Esophagus (tissue), 2 donors: ENCODE results near the gene DHCR7. TPM values are rescaled to one million over a fixed set of nuclear protein-coding genes. Genes with fewer than 3 reads are reported as not detected.

Source experiments
- H3K27ac ChIP-seq, 2 donors: one replicate each; pipeline ENCODE4 v1.5.1; 2013; ENCODE audit warnings: low read depth in 2 of 2, mild to moderate bottlenecking in 2 of 2, inconsistent platforms in 1 of 2, low read length in 1 of 2, moderate library complexity in 1 of 2
- H3K27me3 ChIP-seq, 2 donors: one replicate each; pipeline ENCODE4 v1.6.1; 2013; ENCODE audit warnings: low read length in 2 of 2, control low read depth in 1 of 2, mild to moderate bottlenecking in 1 of 2; ENCODE audit not compliant: insufficient read depth in 2 of 2, control insufficient read depth in 1 of 2
- H3K36me3 ChIP-seq, 2 donors: one replicate each; pipeline ENCODE4 v1.6.1; 2013; ENCODE audit warnings: low read length in 1 of 2; ENCODE audit not compliant: control insufficient read depth in 2 of 2, insufficient read depth in 2 of 2
- H3K4me1 ChIP-seq, 2 donors: one replicate each; pipeline ENCODE4 v1.6.1; 2013; ENCODE audit warnings: low read length in 1 of 2; ENCODE audit not compliant: control insufficient read depth in 2 of 2, insufficient read depth in 2 of 2
- H3K4me3 ChIP-seq, 2 donors: one replicate each; pipeline ENCODE4 v1.5.1; 2013; ENCODE audit warnings: low read length in 2 of 2, mild to moderate bottlenecking in 2 of 2, low read depth in 1 of 2, moderate library complexity in 1 of 2
- H3K9me3 ChIP-seq, 2 donors: one replicate each; pipeline ENCODE4 v1.6.1; 2013; ENCODE audit warnings: mild to moderate bottlenecking in 2 of 2, low read depth in 1 of 2, low read length in 1 of 2, moderate library complexity in 1 of 2; ENCODE audit not compliant: control insufficient read depth in 2 of 2, insufficient read depth in 1 of 2
- WGBS, 2 donors: extraction: QIAGEN DNeasy Blood & Tissue Kit; methylation state at CpG; one replicate each; pipeline ENCODE4 v1.1.7; 2013; 5-methylcytosine and 5-hydroxymethylcytosine counted together
- polyA plus RNA-seq, 2 donors: library from polyadenylated mRNA; stranded (reverse); fragments of 200-250 nt; gene quantifications; one replicate each; pipeline ENCODE4 v1.2.3, GENCODE V29; 2013
- donor health status: healthy with polysubstance abuse.
- donor health status: Bipolar disorder and iron deficiency.

The DHCR7 gene
- polyA plus RNA-seq, 2 donors = 26.2 to 41.8 TPM

GRCh38 chr11:71434576-71435130 is 13.5 kb downstream of the DHCR7 start:
- H3K27ac ChIP-seq = no peak overlapping the region
- no peaks in the 10 kb centered on the region for H3K9me3 ChIP-seq
- H3K27me3 ChIP-seq = no peaks in the 10 kb centered on the region
- H3K36me3 ChIP-seq = peaks cover 4 to 37% of the 10 kb centered on the region in 2 donors
- 76 to 81% methylated on average over 18 of the region's 18 CpGs for WGBS, 2 donors
- peaks cover 0 to 13% of the 10 kb centered on the region in 2 donors for H3K4me1 ChIP-seq
- H3K4me3 ChIP-seq = no peak overlapping the region

GRCh38 chr11:71433648-71434450 is 14.3 kb downstream of the DHCR7 start:
- peaks cover 0 to 30% of the 10 kb centered on the region in 2 donors for H3K36me3 ChIP-seq
- no peaks in the 10 kb centered on the region for H3K27me3 ChIP-seq
- WGBS, 2 donors = 51 to 56% methylated on average over 19 of the region's 19 CpGs
- peak overlapping the region in 1 of 2 donors; percentile 20 for H3K27ac ChIP-seq
- no peak overlapping the region for H3K4me3 ChIP-seq
- H3K9me3 ChIP-seq = no peaks in the 10 kb centered on the region
- H3K4me1 ChIP-seq = peaks cover 0 to 13% of the 10 kb centered on the region in 2 donors

GRCh38 chr11:71432761-71433647 is 15.2 kb downstream of the DHCR7 start:
- no peak overlapping the region for H3K4me3 ChIP-seq
- peaks cover 0 to 22% of the 10 kb centered on the region in 2 donors for H3K36me3 ChIP-seq
- no peaks in the 10 kb centered on the region for H3K9me3 ChIP-seq
- H3K27me3 ChIP-seq = no peaks in the 10 kb centered on the region
- H3K27ac ChIP-seq = peak overlapping the region in 1 of 2 donors; percentile 56
- peaks cover 0 to 13% of the 10 kb centered on the region in 2 donors for H3K4me1 ChIP-seq
- WGBS, 2 donors = 87% methylated on average over 7 of the region's 7 CpGs

GRCh38 chr11:71431271-71431670 is 16.9 kb downstream of the DHCR7 start:
- Histone ChIP-seq H3K9me3 (no peaks in the 10 kb centered on the region), H3K27ac (no peak overlapping the region), H3K4me1 (peaks cover 0 to 13% of the 10 kb centered on the region in 2 donors), H3K27me3 (no peaks in the 10 kb centered on the region), H3K36me3 (peaks cover 0 to 11% of the 10 kb centered on the region in 2 donors), H3K4me3 (no peak overlapping the region)
- WGBS, 2 donors = 49 to 59% methylated on average over 7 of the region's 7 CpGs

- Histone ChIP-seq H3K4me3 (no peak overlapping the region), H3K9me3 (no peaks in the 10 kb centered on the region), H3K27me3 (no peaks in the 10 kb centered on the region), H3K36me3 (peaks cover 0 to 4% of the 10 kb centered on the region in 2 donors), H3K27ac (no peak overlapping the region), H3K4me1 (peaks cover 0 to 13% of the 10 kb centered on the region in 2 donors)
- WGBS, 2 donors = 95 to 97% methylated on average over 9 of the region's 9 CpGs
Measured at GRCh38 chr11:71430166-71430565, 18.0 kb downstream of the DHCR7 start.

GRCh38 chr11:71429701-71430100 is 18.5 kb downstream of the DHCR7 start:
- WGBS, 2 donors = 90 to 92% methylated on average over 6 of the region's 6 CpGs
- H3K27ac ChIP-seq = no peak overlapping the region
- peaks cover 0 to 11% of the 10 kb centered on the region in 2 donors for H3K4me1 ChIP-seq
- H3K27me3 ChIP-seq = no peaks in the 10 kb centered on the region
- H3K4me3 ChIP-seq = no peak overlapping the region
- H3K9me3 ChIP-seq = no peaks in the 10 kb centered on the region
- H3K36me3 ChIP-seq = peaks cover 0 to 1% of the 10 kb centered on the region in 2 donors

- Histone ChIP-seq H3K4me1 (peaks cover 0 to 7% of the 10 kb centered on the region in 2 donors), H3K4me3 (no peak overlapping the region), H3K36me3 (no peaks in the 10 kb centered on the region), H3K9me3 (no peaks in the 10 kb centered on the region), H3K27me3 (no peaks in the 10 kb centered on the region), H3K27ac (no peak overlapping the region)
- WGBS, 2 donors = 51 to 58% methylated on average over 7 of the region's 7 CpGs
Measured at GRCh38 chr11:71428861-71429435, 19.2 kb downstream of the DHCR7 start.

GRCh38 chr11:71426413-71426812 is 21.8 kb downstream of the DHCR7 start:
- H3K4me3 ChIP-seq = no peak overlapping the region
- H3K36me3 ChIP-seq = no peaks in the 10 kb centered on the region
- no peaks in the 10 kb centered on the region for H3K9me3 ChIP-seq
- H3K27me3 ChIP-seq = no peaks in the 10 kb centered on the region
- no peaks in the 10 kb centered on the region for H3K4me1 ChIP-seq
- H3K27ac ChIP-seq = no peak overlapping the region
- 60 to 68% methylated on average over 3 of the region's 3 CpGs for WGBS, 2 donors

- no peaks in the 10 kb centered on the region for H3K4me1 ChIP-seq
- no peak overlapping the region for H3K4me3 ChIP-seq
- no peaks in the 10 kb centered on the region for H3K9me3 ChIP-seq
- H3K27ac ChIP-seq = no peak overlapping the region
- no peaks in the 10 kb centered on the region for H3K27me3 ChIP-seq
- 38 to 61% methylated on average over 4 of the region's 4 CpGs for WGBS, 2 donors
- H3K36me3 ChIP-seq = no peaks in the 10 kb centered on the region
Measured at GRCh38 chr11:71425860-71426259, 22.3 kb downstream of the DHCR7 start.
